Upper lobe of left lung (tissue), 4 donors: ENCODE data around the gene UNC80.

Experiments
- EP300 ChIP-seq, 4 donors: sonication (generic); formaldehyde crosslinking; IDR thresholded peaks; one replicate each; pipeline ENCODE4 v1.5.1; 2017; ENCODE audit warnings: antibody characterized with exemption in 4 of 4, control low read depth in 2 of 4
- POLR2A ChIP-seq, 4 donors: fragments of 450-650 bp; IDR thresholded peaks; one replicate each; pipeline ENCODE4 v1.5.1; 2016 to 2017; ENCODE audit warnings: antibody characterized with exemption in 4 of 4, mild to moderate bottlenecking in 2 of 4
- POLR2AphosphoS5 ChIP-seq, 2 donors: sonication (generic); formaldehyde crosslinking; IDR thresholded peaks; one replicate each; pipeline ENCODE4 v1.5.1; 2017; ENCODE audit warnings: antibody characterized with exemption in 2 of 2
- TF ChIP-seq, protein P1 (sequence below), 6 experiments: fragments of 450-650 bp in 4 of 6; fragments of 200-600 bp in 2 of 6; sonication (generic) in 2 of 6; IDR thresholded peaks; one replicate each; pipeline ENCODE4 v1.5.1; 2016 to 2019; ENCODE audit warnings: antibody characterized with exemption in 6 of 6

GRCh38 chr2:210000464-210001324 is 229.1 kb downstream of the UNC80 start:
- TF ChIP-seq, protein P1, sequence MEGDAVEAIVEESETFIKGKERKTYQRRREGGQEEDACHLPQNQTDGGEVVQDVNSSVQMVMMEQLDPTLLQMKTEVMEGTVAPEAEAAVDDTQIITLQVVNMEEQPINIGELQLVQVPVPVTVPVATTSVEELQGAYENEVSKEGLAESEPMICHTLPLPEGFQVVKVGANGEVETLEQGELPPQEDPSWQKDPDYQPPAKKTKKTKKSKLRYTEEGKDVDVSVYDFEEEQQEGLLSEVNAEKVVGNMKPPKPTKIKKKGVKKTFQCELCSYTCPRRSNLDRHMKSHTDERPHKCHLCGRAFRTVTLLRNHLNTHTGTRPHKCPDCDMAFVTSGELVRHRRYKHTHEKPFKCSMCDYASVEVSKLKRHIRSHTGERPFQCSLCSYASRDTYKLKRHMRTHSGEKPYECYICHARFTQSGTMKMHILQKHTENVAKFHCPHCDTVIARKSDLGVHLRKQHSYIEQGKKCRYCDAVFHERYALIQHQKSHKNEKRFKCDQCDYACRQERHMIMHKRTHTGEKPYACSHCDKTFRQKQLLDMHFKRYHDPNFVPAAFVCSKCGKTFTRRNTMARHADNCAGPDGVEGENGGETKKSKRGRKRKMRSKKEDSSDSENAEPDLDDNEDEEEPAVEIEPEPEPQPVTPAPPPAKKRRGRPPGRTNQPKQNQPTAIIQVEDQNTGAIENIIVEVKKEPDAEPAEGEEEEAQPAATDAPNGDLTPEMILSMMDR (IDR thresholded peaks at IDR 0.05): no peak
- TF ChIP-seq POLR2AphosphoS5 (IDR thresholded peaks at IDR 0.05) (no peak), EP300 (IDR thresholded peaks at IDR 0.05) (no peak), POLR2A (IDR thresholded peaks at IDR 0.05) (no peak)
